ENCODE measurements around the gene SIM2.

DNA sequence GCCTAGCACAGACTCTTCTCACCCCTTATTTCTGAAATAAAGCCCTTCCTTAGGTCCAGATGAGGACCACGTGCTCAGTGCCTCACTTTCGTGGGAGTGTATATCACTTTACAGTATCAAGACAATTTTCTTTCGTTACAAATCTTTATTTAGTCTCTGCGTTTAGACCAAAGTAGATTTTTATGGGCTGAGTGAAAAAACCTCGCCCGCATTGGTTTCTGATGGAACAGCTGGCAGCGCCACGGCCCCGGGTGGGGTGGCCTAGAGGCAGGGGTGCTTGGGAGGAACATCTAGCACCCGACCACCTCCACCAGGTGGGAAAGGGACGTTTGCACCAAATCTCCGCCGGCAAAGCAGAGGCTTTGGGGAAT lies 7.6 kb downstream of the SIM2 start:
- TF ChIP-seq, protein P1, sequence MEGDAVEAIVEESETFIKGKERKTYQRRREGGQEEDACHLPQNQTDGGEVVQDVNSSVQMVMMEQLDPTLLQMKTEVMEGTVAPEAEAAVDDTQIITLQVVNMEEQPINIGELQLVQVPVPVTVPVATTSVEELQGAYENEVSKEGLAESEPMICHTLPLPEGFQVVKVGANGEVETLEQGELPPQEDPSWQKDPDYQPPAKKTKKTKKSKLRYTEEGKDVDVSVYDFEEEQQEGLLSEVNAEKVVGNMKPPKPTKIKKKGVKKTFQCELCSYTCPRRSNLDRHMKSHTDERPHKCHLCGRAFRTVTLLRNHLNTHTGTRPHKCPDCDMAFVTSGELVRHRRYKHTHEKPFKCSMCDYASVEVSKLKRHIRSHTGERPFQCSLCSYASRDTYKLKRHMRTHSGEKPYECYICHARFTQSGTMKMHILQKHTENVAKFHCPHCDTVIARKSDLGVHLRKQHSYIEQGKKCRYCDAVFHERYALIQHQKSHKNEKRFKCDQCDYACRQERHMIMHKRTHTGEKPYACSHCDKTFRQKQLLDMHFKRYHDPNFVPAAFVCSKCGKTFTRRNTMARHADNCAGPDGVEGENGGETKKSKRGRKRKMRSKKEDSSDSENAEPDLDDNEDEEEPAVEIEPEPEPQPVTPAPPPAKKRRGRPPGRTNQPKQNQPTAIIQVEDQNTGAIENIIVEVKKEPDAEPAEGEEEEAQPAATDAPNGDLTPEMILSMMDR (conservative IDR thresholded peaks at IDR 0.05 in 1 of 2, IDR thresholded peaks at IDR 0.05 in 1 of 2; ENCODE audit: low read depth in 1 of 2, low read length in 2 of 2), result no peak
- TF ChIP-seq EZH2 (IDR thresholded peaks at IDR 0.05; ENCODE audit: low read length, missing control alignments), result no peak
